Prostate gland (tissue), 2 donors: ENCODE results near the gene ZEB2. TPM values are rescaled to one million over a fixed set of nuclear protein-coding genes. Genes with fewer than 3 reads are reported as not detected.

Experiments
- DNase-seq: peaks from one replicate; pipeline ENCODE4 v3.0.0-alpha.2; 2019; ENCODE audit warnings: low spot score
- H3K27ac ChIP-seq, 2 donors: fragments of 200-600 bp; sonication (generic); 2 replicates each; pipeline ENCODE4 v1.5.1; 2017 to 2019
- H3K27me3 ChIP-seq: fragments of 200-600 bp; sonication (generic); replicated peaks from 2 replicates; pipeline ENCODE4 v1.5.1; 2019; ENCODE audit not compliant: insufficient read depth
- H3K36me3 ChIP-seq, 2 donors: fragments of 200-600 bp; sonication (generic); 1 replicate in 1 of 2; 2 replicates in 1 of 2; pipeline versions ENCODE4 v1.5.1 to v1.8.1; 2017 to 2019
- H3K4me1 ChIP-seq: fragments of 200-600 bp; sonication (generic); replicated peaks from 2 replicates; pipeline ENCODE4 v1.5.1; 2019
- H3K4me3 ChIP-seq, 2 donors: fragments of 200-600 bp; sonication (generic); 2 replicates each; pipeline ENCODE4 v1.5.1; 2017 to 2019
- H3K9me3 ChIP-seq: fragments of 200-600 bp; sonication (generic); 2 replicates; pipeline ENCODE4 v1.5.1; 2017
- POLR2A ChIP-seq: fragments of 450-650 bp; IDR thresholded peaks from one replicate; pipeline ENCODE4 v1.6.1; 2016; ENCODE audit warnings: antibody characterized with exemption, mild to moderate bottlenecking
- POLR2AphosphoS5 ChIP-seq: sonication (generic); formaldehyde crosslinking; IDR thresholded peaks from one replicate; pipeline ENCODE4 v1.6.1; 2017; ENCODE audit warnings: antibody characterized with exemption
- WGBS: methylation state at CpG from one replicate; pipeline ENCODE4 v1.1.5; 2018; 5-methylcytosine and 5-hydroxymethylcytosine counted together
- intact Hi-C: fragments of 100-400 bp; cut with DNase I; formaldehyde crosslinking; loops from one replicate; pipeline ENCODE4 v1.14.2; 2022
- total RNA-seq, 2 donors: library from RNA; depleted of rRNA; stranded (reverse); fragments of >200 nt; gene quantifications; one replicate each; pipeline ENCODE4 v1.1.0, GENCODE V29; 2016
- TF ChIP-seq, protein P1 (sequence below), 4 experiments: fragments of 200-600 bp in 2 of 4; fragments of 450-650 bp in 2 of 4; sonication (generic) in 2 of 4; IDR thresholded peaks; 1 replicate in 3 of 4; 2 replicates in 1 of 4; pipeline ENCODE4 v1.5.1; 2016 to 2019; ENCODE audit warnings: antibody characterized with exemption in 4 of 4, mild to moderate bottlenecking in 2 of 4, moderate library complexity in 2 of 4

ZEB2 gene
- total RNA-seq, 2 donors from 2014 or later = 13.1 to 80.4 TPM

DNA sequence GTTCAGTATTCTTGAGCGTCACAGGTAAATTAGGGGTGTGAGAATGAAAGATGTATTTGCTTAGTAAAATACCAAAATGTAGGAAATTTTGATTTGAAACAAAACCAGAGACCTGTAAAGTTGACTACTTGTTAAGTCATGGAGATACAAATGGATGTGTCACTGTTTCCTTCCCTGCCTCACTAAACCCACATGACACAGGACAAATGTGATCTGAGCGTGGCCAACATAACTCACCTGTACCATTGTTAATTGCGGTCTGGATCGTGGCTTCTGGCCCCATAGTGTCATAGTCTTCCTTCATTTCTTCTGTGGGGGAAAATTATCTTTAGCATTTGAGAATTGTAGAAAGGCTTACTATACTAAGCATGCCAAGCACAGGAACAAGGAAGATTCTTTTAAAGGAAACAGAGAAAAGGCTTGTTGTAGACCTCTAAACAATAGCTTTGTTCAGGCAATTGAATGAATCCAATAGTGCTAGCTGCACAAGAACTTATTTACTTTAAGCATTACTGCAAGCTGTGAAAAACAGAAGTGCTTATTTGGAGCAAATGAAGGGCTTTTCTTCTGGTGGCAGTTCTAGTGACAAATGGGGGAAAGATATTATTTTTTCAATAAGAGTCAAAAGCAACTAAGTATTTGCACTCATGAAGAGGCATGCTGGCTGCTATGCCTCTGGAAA, 95.2 kb downstream of the ZEB2 start:
- no peak for DNase-seq
- H3K9me3 ChIP-seq = no peaks in the 10 kb centered on the region
- no peak overlapping the region for H3K4me3 ChIP-seq
- TF ChIP-seq POLR2A (no peak), POLR2AphosphoS5 (no peak)
- TF ChIP-seq, protein P1, sequence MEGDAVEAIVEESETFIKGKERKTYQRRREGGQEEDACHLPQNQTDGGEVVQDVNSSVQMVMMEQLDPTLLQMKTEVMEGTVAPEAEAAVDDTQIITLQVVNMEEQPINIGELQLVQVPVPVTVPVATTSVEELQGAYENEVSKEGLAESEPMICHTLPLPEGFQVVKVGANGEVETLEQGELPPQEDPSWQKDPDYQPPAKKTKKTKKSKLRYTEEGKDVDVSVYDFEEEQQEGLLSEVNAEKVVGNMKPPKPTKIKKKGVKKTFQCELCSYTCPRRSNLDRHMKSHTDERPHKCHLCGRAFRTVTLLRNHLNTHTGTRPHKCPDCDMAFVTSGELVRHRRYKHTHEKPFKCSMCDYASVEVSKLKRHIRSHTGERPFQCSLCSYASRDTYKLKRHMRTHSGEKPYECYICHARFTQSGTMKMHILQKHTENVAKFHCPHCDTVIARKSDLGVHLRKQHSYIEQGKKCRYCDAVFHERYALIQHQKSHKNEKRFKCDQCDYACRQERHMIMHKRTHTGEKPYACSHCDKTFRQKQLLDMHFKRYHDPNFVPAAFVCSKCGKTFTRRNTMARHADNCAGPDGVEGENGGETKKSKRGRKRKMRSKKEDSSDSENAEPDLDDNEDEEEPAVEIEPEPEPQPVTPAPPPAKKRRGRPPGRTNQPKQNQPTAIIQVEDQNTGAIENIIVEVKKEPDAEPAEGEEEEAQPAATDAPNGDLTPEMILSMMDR (IDR thresholded peaks at IDR 0.05) = no peak
- no peaks in the 10 kb centered on the region for H3K4me1 ChIP-seq
- intact Hi-C loops = no loop called here
- H3K27ac ChIP-seq = no peak overlapping the region
- H3K27me3 ChIP-seq = no peaks in the 10 kb centered on the region
- no peaks in the 10 kb centered on the region for H3K36me3 ChIP-seq
- WGBS = 94% methylated on average over 4 of the region's 4 CpGs

DNA sequence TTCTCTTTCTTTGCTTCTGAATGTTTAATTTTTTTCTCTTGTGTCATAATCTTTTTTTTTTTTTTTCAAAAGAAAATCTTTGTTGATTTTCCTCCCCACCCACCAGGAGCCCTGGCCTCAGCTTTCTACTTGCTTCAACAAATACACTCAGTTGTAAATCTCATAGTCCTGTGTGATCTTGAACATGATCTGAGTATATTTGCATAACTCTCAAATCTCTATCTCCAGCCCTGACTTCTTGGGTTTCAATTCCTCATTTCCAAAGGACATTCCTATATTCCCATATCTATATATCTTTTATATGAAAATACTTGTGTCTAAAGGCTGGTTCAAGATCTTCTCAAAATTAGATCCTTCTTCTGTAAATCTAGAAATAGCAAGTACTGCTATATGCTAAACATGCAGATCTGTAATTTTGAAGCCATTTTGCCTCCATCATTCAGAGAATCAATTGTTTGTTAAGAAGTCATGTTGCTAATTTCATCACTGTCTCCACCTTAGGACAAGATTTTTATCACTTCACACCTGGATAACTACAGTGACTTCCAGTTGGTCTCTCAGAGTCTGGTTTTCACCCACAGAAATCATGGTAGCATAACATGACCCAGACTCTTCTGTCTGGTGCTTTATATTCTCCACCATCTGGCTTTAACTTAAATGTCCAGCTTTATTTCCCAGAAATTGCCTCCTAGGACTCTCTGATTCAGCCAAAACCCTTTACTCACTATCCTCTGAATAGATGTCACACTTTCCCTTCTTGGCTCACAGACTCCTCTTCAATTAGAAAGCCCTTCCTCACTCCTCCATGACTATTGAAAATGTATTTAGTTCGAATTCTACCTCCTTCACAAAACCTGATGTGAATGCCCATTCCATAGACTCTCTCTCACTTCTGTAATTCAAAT, 98.1 kb downstream of the ZEB2 start:
- TF ChIP-seq, protein P1 (IDR thresholded peaks at IDR 0.05) = no peak
- no peak for TF ChIP-seq POLR2AphosphoS5
- no peak for TF ChIP-seq POLR2A
- DNase-seq = no peak
- no peaks in the 10 kb centered on the region for H3K27me3 ChIP-seq
- H3K9me3 ChIP-seq = no peaks in the 10 kb centered on the region
- H3K4me3 ChIP-seq = no peak overlapping the region
- 96% methylated on average over 1 of the region's 1 CpG for WGBS
- no peak overlapping the region for H3K27ac ChIP-seq
- no peaks in the 10 kb centered on the region for H3K36me3 ChIP-seq
- H3K4me1 ChIP-seq = no peaks in the 10 kb centered on the region
- intact Hi-C loops = no loop called here

DNA sequence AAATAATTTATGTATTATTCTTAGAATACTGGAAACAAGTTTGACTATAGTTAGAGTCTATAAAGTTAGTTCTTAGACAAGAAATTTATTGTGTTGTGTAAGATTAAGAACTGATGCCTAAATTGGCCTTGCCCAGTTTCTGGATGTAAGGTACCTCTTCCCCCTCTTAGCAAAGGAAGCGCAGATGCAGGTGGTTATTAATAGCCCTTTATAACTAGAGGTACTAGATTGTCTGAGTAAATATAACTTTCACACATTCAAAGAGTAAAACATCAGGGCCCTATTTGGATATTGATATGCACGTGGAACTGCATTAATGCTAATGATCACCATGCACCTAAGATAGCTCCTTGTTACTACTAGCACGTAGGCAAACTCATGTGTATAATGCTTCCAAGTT, 100.7 kb downstream of the ZEB2 start:
- Histone ChIP-seq H3K27ac (no peak overlapping the region), H3K4me3 (no peak overlapping the region), H3K36me3 (no peaks in the 10 kb centered on the region), H3K4me1 (no peaks in the 10 kb centered on the region), H3K27me3 (no peaks in the 10 kb centered on the region), H3K9me3 (no peaks in the 10 kb centered on the region)
- intact Hi-C loops = no loop called here
- WGBS = 96% methylated on average over 3 of the region's 3 CpGs
- TF ChIP-seq, protein P1 (IDR thresholded peaks at IDR 0.05) = no peak
- TF ChIP-seq POLR2A (no peak), POLR2AphosphoS5 (no peak)
- DNase-seq = no peak

DNA sequence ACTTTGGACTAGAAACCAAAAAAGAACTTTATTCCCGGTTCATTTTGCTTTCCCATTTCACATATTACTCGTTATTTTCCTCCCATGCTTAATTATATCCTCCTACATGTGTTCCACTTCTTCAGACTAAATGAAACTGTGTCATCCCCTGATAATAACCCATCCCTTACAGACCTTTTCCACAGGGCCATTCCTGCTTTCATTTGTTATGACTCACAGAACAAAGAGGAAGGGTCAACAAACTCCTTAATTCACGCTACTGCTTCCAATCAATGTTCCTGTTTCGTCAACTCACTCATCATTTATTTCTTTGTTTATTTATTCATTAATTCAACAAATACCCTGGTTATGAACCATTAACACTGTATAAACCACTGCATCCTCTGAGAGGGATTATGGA, 104.5 kb downstream of the ZEB2 start:
- H3K4me1 ChIP-seq = no peaks in the 10 kb centered on the region
- H3K27me3 ChIP-seq = no peaks in the 10 kb centered on the region
- WGBS = 89% methylated on average over 4 of the region's 4 CpGs
- H3K9me3 ChIP-seq = no peaks in the 10 kb centered on the region
- no peak overlapping the region for H3K27ac ChIP-seq
- intact Hi-C loops = no loop called here
- no peak for TF ChIP-seq POLR2A
- no peak for TF ChIP-seq POLR2AphosphoS5
- TF ChIP-seq, protein P1 (IDR thresholded peaks at IDR 0.05) = no peak
- no peaks in the 10 kb centered on the region for H3K36me3 ChIP-seq
- no peak overlapping the region for H3K4me3 ChIP-seq
- no peak for DNase-seq
